ENCODE data around the gene DGCR8. TPM values are rescaled to one million over a fixed set of nuclear protein-coding genes. Genes with fewer than 3 reads are reported as not detected.

DGCR8 gene
- total and polyA plus RNA-seq, 2 of the 4 experiments (the other 2 are of a cell fraction) = 16.7 to 25.3 TPM

- Histone ChIP-seq H3K18ac (ENCODE audit: low read depth, low read length) (no peak overlapping the region), H3K36me3 (ENCODE audit: control insufficient read depth, insufficient read depth, low read length) (peaks cover 6% of the 10 kb centered on the region), H3K27me3 (ENCODE audit: control insufficient read depth, insufficient read depth, low read length) (no peaks in the 10 kb centered on the region), H2BK5ac (ENCODE audit: low read depth, low read length, poor library complexity, severe bottlenecking) (no peak overlapping the region), H3K27ac (ENCODE audit: insufficient read depth, low read length) (no peak overlapping the region), H3K4ac (ENCODE audit: low read depth, low read length) (no peak overlapping the region), H3K23ac (ENCODE audit: low read depth, low read length) (no peak overlapping the region), H2AK9ac (replicated peaks; ENCODE audit: low read depth, low read length, poor library complexity) (no peak overlapping the region), H3K4me3 (ENCODE audit: insufficient read depth, low read depth, low read length) (no peak overlapping the region), H2AK5ac (ENCODE audit: low read depth, low read length) (no peak overlapping the region), H2BK20ac (ENCODE audit: low read depth, low read length) (no peak overlapping the region), H3K9me3 (ENCODE audit: control insufficient read depth, insufficient read depth, low read length) (no peaks in the 10 kb centered on the region), H3K9ac (ENCODE audit: low read depth, low read length) (no peak overlapping the region), H2BK15ac (ENCODE audit: low read depth, low read length) (no peak overlapping the region), H4K91ac (ENCODE audit: insufficient read depth, low read depth, low read length) (no peak overlapping the region), H3K4me2 (ENCODE audit: low read depth, low read length) (no peak overlapping the region), H2AFZ (replicated peaks; ENCODE audit: low read length, poor library complexity) (peak overlapping the region; percentile 43), H4K5ac (ENCODE audit: low read depth, low read length) (no peak overlapping the region), H2BK120ac (ENCODE audit: low read depth, low read length) (no peak overlapping the region), H3K9me1 (ENCODE audit: insufficient read depth, low read length) (peaks cover 9% of the 10 kb centered on the region), H3K56ac (ENCODE audit: extremely low read depth, insufficient read depth, low read length) (no peak overlapping the region), H3K14ac (replicated peaks; ENCODE audit: low read depth, low read length) (no peak overlapping the region), H3K4me1 (ENCODE audit: control insufficient read depth, insufficient read depth, low read length) (peaks cover 11% of the 10 kb centered on the region), H3K79me1 (ENCODE audit: low read depth in 1 of 2, low read length in 2 of 2) (peaks cover 17 to 83% of the 10 kb centered on the region in 2 experiments), H4K20me1 (ENCODE audit: insufficient read depth, low read length) (peaks cover 73% of the 10 kb centered on the region), H4K8ac (ENCODE audit: low read depth in 2 of 2, low read length in 2 of 2) (no peak overlapping the region)
- intact Hi-C loops (cut with micrococcal nuclease) (no loop called here), in situ Hi-C loops (cut with MboI; ENCODE audit: low sequenced_read_pairs) (no loop called here), dilution Hi-C loops (cut with HindIII; ENCODE audit: low sequenced_read_pairs, unreplicated experiment) (no loop called here)
- BruUV-seq (replicated peaks) = no TSS peak
- TF ChIP-seq MXI1 (IDR thresholded peaks at IDR 0.05; ENCODE audit: borderline replicate concordance, low read depth, low read length) = no peak
- no peak for TF ChIP-seq BHLHE40 (IDR thresholded peaks at IDR 0.05; ENCODE audit: low read depth, low read length)
- TF ChIP-seq SMC3 (IDR thresholded peaks at IDR 0.05; ENCODE audit: low read depth, low read length) = no peak
- TF ChIP-seq, protein P1, sequence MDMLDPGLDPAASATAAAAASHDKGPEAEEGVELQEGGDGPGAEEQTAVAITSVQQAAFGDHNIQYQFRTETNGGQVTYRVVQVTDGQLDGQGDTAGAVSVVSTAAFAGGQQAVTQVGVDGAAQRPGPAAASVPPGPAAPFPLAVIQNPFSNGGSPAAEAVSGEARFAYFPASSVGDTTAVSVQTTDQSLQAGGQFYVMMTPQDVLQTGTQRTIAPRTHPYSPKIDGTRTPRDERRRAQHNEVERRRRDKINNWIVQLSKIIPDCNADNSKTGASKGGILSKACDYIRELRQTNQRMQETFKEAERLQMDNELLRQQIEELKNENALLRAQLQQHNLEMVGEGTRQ (IDR thresholded peaks at IDR 0.05; ENCODE audit: low read depth, low read length) = no peak
- no peak for TF ChIP-seq FOS (IDR thresholded peaks at IDR 0.05; ENCODE audit: low read depth, low read length)
- TF ChIP-seq ELK1 (IDR thresholded peaks at IDR 0.05; ENCODE audit: borderline replicate concordance, low read depth, low read length) = no peak
- no peak for TF ChIP-seq MAZ (IDR thresholded peaks at IDR 0.05; ENCODE audit: borderline replicate concordance, low read depth, low read length)
- ChIA-PET CTCF (no interaction called here), POLR2A (ENCODE audit: unreplicated experiment) (no interaction called here)
- ATAC-seq (ENCODE audit: low read depth) = no peak
- 98% methylated on average over 8 of the region's 25 CpGs; no CpG with 5 or more reads in 1 of the 2 experiments for WGBS, 2 experiments (ENCODE audit: extremely low coverage in 2 of 2, insufficient read length in 1 of 2)
- DNase-seq = no peak
These were observed 56.0 kb downstream of the DGCR8 start for GRCh38 chr22:20135806-20136602.
